Effector memory CD4-positive, alpha-beta T cell (primary cell): ENCODE data around the gene NPB.

Experiments used
- DNase-seq, 3 donors: peaks; one replicate each; pipeline ENCODE4 v3.0.0-alpha.2; 2020
- H3K27ac ChIP-seq: 2 replicates; pipeline ENCODE4 v1.7.0; 2013; ENCODE audit warnings: mild to moderate bottlenecking, low read length, moderate library complexity; ENCODE audit not compliant: insufficient read depth, poor library complexity, severe bottlenecking
- H3K27me3 ChIP-seq: replicated peaks from 2 replicates; pipeline ENCODE4 v1.7.0; 2013; ENCODE audit warnings: mild to moderate bottlenecking, low read length; ENCODE audit not compliant: insufficient read depth, control insufficient read depth, poor library complexity, severe bottlenecking
- H3K36me3 ChIP-seq: 2 replicates; pipeline ENCODE4 v1.7.0; 2013; ENCODE audit warnings: mild to moderate bottlenecking, low read length, moderate library complexity; ENCODE audit not compliant: control insufficient read depth, insufficient read depth
- H3K4me1 ChIP-seq: 2 replicates; pipeline ENCODE4 v1.7.0; 2013; ENCODE audit warnings: low read length, mild to moderate bottlenecking; ENCODE audit not compliant: control insufficient read depth, insufficient read depth, poor library complexity, severe bottlenecking
- H3K4me3 ChIP-seq: 2 replicates; pipeline ENCODE4 v1.7.0; 2013; ENCODE audit warnings: low read length, low read depth, mild to moderate bottlenecking; ENCODE audit not compliant: insufficient read depth, poor library complexity, severe bottlenecking
- H3K9me3 ChIP-seq: 2 replicates; pipeline ENCODE4 v1.7.0; 2013; ENCODE audit warnings: mild to moderate bottlenecking, low read length, moderate library complexity; ENCODE audit not compliant: control insufficient read depth

The NPB gene

DNA sequence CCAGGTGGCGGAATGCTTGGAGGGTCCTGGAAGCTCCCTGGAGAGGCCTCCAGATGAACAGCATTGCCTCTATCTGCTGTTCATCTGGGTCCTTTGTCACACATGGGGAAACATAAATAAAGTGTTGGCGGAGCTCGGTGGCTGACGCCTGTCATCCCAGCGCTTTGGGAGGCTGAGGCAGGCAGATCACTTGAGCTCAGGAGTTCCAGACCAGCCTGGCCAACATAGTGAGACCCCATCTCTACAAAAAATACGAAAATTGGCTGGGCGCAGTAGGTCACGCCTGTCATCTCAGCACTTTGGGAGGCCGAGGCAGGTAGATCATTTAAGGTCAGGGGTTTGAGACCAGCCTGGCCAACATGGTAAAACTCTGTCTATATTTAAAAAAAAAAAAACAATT is 42.8 kb downstream of the NPB start:
- Histone ChIP-seq H3K27me3 (peaks cover 6% of the 10 kb centered on the region), H3K4me1 (no peaks in the 10 kb centered on the region), H3K36me3 (no peaks in the 10 kb centered on the region), H3K9me3 (no peaks in the 10 kb centered on the region), H3K4me3 (no peak overlapping the region), H3K27ac (no peak overlapping the region)
- no peak for DNase-seq

- Histone ChIP-seq H3K27ac (no peak within 1 kb of the TSS), H3K4me1 (no peaks in the 10 kb centered on the region), H3K9me3 (no peaks in the 10 kb centered on the region), H3K36me3 (no peaks in the 10 kb centered on the region), H3K4me3 (no peak within 1 kb of the TSS), H3K27me3 (peaks cover 2% of the 10 kb centered on the region)
- no peak for DNase-seq
Observed at GRCh38 chr17:81947189-81947588, 45.2 kb downstream of the NPB start, which contains the start of gene MYADML2. TSS of gene MYADML2 (minus strand) at chr17:81947233. CDS start at chr17:81941741, 5,492 bp downstream.

GRCh38 chr17:81948635-81949378 is 46.8 kb downstream of the NPB start:
- Histone ChIP-seq H3K36me3 (no peaks in the 10 kb centered on the region), H3K4me1 (peaks cover 4% of the 10 kb centered on the region), H3K27ac (no peak overlapping the region), H3K9me3 (no peaks in the 10 kb centered on the region), H3K27me3 (no peaks in the 10 kb centered on the region), H3K4me3 (no peak overlapping the region)
- no peak for DNase-seq

DNA sequence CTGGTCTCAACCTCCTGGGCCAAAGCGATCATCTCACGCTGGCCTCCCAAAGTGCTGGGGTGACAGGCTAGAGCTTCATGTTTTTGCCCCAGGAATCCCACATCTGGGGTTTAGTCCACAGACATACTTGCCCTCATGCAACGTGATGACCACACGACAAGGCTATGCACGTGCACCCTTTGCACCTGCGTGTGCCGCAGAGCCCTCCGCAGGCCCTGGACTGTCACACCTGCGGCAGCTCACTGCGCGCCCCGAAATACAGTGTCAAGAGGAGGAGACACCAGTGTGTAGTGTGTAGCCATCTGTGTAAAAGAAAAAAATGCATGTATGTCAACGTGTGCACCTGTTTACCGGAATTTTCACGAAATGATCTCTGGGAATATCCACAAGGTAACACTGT is 48.5 kb downstream of the NPB start:
- H3K36me3 ChIP-seq = no peaks in the 10 kb centered on the region
- no peaks in the 10 kb centered on the region for H3K9me3 ChIP-seq
- H3K4me1 ChIP-seq = peaks cover 4% of the 10 kb centered on the region
- H3K27me3 ChIP-seq = no peaks in the 10 kb centered on the region
- no peak overlapping the region for H3K27ac ChIP-seq
- DNase-seq = no peak
- H3K4me3 ChIP-seq = no peak overlapping the region

- H3K4me1 ChIP-seq = peaks cover 4% of the 10 kb centered on the region
- H3K36me3 ChIP-seq = no peaks in the 10 kb centered on the region
- H3K9me3 ChIP-seq = no peaks in the 10 kb centered on the region
- no peak overlapping the region for H3K27ac ChIP-seq
- H3K27me3 ChIP-seq = no peaks in the 10 kb centered on the region
- no peak for DNase-seq
- H3K4me3 ChIP-seq = no peak overlapping the region
Observed at GRCh38 chr17:81951785-81952684, 50.0 kb downstream of the NPB start.
